ENCODE measurements around the gene TRIAP1. TPM values are rescaled to one million over a fixed set of nuclear protein-coding genes. Genes with fewer than 3 reads are reported as not detected.
"Not testable (repeated sequence)": the region's sequence is repeated elsewhere in the genome, so short reads cannot be mapped to it uniquely, and the experiment has no call there.

The TRIAP1 gene
- polyA plus RNA-seq, 1 donor, result 39.1 TPM

DNA sequence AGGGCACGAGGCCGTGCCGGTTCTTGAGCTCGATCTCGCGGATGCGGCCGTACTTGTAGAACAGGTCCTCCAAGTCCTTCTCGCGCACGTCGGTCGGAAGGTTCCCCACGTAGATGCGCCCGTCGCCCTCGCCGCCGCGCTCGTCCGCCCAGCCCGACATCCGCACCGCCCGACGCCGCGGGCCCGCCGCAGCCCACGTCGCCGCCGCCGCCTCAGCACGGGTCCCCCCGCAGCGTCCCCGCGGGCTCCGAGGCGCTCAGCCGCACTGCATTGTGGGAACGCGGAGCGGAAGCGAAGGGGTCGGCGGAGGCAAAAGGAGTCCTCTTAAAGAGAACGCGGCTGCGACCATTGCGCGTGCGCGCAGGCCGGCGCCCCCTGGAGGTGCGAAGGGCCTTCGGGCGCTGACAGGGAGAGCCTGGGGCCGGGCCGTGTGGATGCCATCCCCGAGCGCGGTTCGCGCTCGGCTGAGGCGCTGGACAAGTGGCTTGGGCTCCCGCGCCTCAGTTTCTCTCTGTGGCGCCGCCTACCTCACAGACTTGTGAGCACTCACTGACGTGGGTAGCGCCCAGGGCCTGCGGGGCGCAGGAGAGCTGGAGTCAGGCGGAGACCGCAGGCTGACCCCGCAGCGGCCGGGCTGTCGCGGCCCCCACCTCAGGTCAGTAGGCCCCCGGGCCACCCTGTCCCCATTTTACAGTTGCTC, 23.4 kb upstream of the TRIAP1 start, which contains the start of gene SRSF9:
SRSF9 (minus strand) TSS at position 299 of the 700 bp plus-strand sequence; CDS start at position 160, 139 bp downstream.
- peak; percentile 96 for DNase-seq

DNA sequence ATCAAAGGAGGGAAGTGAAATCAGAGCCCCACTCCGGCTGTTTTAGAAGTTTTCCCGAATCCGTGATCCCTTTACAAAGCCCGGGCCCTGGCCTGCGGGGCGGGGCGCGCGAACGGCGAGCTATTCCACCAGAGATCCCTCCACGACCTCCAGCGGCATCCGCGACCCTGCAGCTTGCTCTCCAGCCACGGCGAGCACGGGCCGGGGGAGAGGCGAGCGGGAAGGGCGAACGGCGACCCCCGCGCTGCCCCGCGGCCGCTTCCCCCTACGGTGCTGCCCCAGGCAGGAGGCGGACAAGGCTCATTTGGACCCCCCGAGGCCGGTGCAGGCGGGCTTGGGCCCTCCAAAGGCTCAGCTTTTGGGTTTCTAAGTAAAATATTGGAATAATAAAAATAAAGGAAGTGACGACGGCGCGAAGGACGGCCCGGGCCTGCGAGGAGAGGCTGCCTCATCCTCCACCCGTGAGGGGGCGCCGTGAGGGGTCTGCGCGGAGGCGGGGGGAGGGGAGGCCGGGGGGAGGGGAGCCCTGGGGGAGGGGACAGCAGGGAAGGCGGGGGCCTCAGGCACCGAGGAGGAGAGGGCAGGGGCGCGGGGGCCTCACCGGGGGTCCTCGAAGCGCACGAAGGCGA, 22.8 kb upstream of the TRIAP1 start:
- peak; percentile 51 for DNase-seq

DNA sequence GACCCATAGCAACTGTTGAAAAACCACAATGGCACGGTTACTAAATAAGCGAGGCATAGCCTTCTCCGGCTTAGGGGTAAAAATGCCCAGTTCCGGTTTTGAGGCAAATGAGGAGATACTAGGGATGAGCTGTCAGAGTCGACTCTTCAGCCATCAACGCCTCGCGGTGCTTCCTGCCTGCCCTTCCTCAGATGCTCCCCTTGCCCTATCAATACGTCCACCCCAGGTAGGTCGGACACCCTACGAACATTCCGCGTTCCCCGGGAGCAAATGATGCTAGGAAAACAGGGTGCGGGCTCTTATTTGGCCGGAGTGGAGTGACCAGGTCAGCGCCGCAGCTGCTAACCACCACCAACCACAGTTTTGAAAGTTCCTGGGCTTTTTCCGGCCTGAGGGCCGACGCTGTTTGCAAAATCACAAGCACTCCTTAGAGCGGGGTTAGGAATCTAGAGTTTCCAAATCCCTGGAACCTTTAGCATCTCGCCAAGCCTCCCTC, 22.2 kb upstream of the TRIAP1 start:
- DNase-seq, result peak; percentile 38

DNA sequence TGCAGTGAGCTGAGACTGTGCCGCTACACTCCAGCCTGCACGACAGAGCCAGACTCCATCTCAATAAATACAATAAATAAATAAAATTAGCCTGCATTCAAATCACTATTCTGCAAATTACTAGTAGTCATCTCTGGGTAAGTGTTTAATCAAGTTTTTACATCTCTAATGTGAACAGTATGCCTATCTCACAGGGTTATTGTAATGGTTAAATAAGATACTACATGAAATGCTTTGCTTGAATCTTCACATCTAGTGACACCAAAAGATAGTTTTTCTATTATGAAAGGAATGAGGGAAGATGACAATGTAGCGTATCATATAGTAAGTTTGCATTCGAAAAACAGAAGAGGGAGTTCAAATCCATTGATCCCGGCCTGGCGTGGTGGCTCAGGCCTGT, 21.3 kb upstream of the TRIAP1 start:
- no peak for DNase-seq

DNA sequence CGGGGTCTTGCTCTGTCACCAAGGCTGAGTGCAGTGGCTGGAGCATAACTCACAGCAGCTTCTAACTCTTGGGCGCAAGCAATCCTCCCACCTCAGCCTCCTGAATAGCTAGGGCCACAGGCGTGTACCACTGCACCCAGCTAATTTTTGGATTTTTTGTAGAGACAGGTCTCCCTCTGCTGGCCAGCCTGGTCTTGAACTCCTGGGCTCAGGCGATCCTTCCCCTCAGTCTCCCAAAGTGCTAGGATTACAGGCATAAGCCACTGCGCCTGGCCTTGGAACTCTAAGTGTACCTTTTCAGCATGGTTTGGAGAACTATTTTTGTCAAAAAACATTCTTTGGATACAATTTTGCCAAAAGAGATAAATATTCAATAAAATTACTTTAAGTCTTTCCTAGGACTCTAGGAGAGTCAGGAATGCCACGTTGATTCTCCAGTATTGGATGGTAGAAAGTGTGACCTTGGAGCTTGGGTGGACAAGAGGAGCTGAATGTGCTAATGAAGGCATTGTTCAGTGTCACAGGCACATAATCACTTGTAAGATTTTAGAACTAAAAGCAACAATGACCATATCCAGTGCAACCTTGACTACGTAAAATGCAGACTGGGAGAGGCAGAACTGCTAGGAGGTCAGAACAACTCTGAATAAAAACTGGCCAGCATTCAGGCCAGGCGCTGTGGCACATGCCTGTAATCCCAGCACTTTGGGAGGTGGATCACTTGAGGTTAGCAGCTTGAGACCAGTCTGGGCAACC, 20.6 kb upstream of the TRIAP1 start:
- no peak for DNase-seq

DNA sequence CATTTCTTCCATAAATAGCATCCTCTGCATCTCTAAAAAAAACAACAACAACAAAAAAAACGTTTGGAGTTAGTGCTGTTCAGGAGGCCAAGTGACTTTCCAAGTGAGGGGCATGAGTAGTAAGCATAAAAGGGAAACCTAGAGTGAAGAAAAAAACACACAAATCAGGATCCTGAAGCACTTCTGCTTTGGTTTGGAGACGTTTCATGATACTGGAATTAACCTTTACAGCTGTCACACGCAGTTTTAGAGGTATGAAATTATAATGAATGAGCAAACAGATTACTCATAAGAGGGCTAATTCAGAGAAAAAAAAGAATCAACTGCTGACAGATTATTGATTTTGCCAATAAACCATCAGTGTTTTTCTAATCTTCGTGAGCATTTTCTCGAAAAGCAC, 19.6 kb upstream of the TRIAP1 start:
- no peak for DNase-seq

DNA sequence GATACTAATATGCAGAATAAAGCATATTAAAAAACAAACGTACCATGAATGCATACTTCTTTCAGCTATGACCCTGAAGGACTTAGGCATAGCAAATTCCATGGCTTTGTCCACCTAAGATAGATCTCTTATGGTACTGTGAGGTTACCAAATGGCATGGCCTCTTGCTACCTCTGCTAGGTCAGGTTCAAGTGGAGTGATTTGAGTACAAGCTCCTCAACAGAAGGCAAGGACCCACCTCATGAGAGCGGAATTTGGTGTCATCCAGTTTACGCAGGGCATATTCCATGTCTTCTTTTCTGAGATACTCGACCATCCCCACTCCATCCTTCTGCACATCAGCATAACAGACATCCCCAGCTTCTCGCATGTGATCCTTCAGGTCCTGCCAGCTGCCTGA, 17.5 kb upstream of the TRIAP1 start:
- no peak for DNase-seq

DNA sequence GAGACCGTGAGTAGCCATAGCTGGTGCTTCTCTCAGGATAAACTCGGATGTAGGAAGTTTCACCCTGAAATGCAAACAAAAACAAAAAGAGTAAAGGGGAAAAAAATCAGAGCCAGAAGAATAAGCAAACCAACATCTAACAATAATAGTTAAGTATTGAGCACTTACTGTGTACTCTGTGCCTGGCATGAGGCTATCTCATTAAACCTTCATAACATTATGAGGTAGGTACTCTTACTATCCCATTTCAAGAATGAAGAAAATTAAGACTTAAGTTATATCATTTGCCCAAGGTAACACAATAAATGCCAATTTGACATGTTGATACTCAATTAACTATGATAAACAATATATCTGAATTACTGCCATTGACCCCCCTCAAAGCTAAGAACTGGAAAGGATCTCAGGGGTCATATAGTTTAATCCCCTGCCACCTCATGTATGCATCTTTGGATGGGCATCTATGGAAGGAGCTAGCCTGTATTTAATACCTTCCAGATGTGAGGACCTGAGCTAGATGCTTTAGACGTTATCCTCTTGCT, 16.0 kb upstream of the TRIAP1 start:
- no peak for DNase-seq

DNA sequence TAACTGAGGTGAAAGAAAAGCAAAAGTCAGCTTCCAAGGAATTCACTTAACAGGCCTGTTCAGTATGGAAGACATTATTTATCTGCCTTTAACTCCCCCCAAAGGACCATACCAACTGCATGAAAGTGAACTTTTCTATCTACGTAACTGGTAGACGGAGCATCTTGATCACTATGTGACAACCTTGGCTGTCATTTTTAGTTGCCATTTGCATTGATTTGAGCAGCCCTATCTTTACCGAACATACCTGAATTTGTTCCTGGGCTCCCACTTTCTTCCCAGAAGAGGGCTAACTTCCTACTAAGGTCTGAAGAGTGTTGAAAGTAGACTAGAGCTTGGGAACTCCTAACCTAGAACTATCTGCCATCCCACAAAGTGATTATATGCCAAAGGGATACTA, 14.0 kb upstream of the TRIAP1 start:
- no peak for DNase-seq

DNA sequence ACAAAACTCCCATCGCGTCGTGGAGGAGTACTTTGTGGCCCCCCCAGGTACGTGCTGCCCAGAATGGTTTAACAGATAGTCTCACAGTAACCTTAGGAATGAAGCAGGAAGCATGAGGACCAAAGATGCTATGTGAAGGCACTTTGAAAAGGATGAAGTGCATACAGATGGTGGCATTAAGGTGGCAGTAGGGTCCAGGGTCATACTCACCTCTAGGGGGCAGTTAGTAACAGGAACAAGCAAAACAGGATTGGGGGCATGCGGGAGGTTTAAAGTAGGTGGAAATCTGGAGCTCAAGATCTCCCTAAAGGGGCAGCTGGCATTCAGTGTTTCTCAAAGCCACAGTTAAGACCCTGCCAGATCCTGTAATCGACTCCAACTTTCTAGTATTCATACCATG, 10.9 kb upstream of the TRIAP1 start:
- DNase-seq, result no peak

DNA sequence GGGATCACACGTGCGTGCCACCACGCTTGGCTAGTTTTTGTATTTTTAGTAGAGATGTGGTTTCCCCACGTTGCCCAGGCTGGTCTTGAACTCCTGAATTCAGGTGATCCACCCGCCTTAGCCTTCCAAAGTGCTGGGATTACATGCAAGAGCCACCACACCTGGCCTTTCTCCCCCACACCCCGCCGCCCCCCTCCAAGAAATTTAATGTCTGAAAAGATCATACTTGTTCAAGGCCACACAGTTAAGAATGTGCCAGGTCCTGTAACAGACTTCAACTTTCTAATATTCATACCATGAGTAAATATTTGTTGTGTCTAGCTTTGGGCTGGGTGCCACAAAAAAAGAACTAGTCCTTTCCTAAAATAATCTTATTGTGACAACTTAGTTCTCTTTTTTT, 9.1 kb upstream of the TRIAP1 start:
- no peak for DNase-seq

DNA sequence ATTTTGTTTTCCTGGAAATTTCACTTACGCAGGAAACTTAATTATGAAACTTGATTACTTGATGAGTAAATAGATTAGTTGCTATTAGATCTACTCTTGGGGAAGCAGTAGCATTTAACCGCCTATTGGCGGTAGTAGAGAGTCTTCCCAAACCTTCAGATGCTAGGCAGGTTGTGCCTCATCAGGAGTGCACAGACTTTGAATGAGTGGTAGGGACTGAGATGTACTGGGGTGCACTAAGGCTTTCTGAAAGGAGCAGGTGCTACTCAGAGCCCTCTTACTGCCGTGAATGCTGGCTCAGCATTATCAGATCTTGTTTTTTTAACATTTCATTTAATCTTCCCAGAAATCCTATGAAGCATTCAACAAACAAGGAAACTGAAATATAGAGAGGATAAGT, 7.8 kb upstream of the TRIAP1 start:
- no peak for DNase-seq

DNA sequence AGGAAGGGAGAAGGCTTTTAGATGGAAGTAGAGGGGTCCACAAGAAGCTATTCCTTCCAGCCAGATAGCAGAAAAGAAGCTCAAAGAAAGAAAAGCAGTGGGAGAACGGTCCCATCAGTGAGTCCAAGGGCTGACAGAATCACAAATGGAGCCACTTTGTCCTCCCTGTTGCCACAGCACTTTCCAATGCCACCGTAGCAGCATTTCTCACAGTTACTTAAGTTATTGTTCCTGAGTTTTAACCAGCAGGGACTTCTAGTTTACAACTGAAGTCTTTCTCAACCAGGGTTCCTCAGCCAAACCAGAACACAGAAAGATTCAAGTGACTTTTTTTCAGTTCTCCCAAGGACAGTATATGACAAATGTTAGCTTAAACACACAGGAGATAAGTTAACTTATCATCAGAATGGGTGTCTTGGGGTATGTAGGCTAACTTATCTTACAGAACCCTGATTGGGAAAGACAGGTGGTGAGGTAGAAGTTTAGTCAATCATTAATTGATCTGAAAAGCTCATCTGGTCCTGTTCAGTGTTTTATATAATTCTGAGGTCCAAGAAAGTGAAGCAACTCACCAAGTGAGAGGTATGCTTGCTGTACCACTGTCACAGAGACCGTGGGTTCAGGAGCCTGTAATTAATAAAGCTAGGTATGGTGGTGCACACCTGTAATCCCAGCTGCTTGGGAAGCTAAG, 7.0 kb upstream of the TRIAP1 start:
- no peak for DNase-seq

DNA sequence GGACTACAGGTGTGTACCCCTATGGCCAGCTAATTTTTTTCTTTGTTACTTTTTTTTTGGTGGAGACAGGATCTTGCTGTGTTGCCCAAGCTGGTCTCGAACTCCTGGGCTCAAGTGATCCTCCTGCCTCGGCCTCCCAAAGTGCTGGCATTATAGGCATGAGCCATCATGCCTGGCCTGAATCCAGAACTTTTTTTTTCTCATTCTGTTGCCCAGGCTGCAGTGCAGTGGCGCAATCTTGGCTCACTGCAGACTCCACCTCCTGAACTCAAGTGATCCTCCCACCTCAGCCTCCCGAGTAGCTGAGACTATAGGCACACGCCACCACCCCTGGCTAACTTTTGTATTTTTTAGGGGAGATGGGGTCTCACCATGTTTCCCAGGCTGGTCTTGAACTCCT, 6.3 kb upstream of the TRIAP1 start:
- DNase-seq, result not testable (repeated sequence)

DNA sequence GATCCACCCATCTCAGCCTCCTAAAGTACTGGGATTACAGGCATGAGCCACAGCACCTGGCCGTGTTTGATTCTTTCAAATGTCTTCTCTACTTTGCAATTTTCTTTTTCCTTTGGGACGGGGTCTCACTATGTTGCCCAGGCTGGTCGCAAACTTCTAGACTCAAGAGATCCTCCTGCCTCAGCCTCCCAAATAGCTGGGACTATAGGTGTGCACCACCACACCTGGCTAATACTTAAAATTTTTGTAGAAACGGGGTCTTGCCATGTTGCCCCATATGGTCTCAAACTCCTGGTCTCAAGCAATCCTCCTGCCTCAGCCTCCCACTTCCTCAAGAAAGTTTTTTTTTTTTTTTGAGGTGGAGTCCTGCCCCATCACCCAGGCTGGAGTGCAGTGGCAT, 1.8 kb upstream of the TRIAP1 start:
- no peak for DNase-seq

DNA sequence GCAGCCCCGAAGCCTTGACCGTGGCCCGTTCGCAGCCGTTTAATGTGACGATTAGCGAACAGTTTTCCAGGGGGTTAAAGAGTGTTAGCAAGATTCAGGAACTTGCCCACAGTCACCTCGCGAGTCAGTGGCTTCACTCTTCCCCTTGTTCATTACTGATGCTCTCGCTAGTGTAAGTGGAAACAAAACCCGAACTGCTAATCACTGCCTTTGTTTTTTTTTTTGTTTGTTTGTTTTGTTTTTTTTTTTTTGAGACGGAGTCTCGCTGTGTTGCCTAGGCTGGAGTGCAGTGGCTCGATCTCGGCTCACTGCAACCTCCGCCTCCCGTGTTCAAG, 627 bp upstream of the TRIAP1 start:
- DNase-seq, result not testable (repeated sequence)

DNA sequence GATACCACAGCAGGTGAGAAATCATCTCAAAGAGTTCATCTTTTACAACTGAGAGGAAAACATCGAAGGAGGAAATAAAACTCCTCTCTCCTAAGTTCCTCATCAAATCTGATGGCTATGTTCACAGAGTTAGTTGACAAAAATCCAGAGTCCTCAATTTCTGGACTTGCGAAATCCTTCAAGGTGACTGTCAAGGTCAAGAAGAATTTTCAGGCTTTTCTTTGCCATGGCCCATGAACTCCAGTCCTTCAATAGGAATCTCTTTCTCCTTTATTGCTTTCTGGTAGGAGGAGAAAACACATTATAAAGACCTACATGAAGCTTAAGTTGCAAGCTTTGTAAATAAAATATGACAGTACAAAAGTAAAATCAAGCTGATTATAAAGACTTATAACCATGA, 1.5 kb downstream of the TRIAP1 start:
- DNase-seq, result no peak

DNA sequence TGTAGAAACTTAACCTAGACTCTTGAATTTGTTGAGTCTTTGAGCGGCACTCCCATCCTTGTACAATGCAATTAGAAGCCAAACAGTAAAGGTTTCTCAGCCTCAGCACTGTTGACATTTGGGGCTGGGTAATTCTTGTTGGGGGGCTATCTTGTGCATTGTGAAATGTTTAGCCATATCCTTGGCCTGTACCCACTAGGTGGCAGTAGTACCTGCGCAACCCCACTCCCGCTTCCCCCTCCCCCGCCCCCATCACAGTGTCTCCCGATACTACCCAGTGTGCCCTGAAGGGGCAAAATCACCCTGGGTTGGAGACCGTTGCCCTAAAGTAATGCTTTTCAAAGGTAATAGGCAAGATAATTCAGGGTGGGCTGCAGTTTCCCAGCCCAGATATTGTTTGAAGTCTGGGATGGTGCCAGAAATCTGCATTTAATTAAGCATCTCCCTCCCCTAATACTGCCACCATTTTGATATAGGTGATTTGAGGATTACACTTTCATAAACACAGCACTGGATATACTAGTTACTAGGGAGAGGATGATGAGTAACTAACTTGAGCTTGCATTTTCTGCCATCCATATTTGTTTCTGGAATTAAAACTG, 6.4 kb downstream of the TRIAP1 start:
- DNase-seq, result peak; percentile 43

DNA sequence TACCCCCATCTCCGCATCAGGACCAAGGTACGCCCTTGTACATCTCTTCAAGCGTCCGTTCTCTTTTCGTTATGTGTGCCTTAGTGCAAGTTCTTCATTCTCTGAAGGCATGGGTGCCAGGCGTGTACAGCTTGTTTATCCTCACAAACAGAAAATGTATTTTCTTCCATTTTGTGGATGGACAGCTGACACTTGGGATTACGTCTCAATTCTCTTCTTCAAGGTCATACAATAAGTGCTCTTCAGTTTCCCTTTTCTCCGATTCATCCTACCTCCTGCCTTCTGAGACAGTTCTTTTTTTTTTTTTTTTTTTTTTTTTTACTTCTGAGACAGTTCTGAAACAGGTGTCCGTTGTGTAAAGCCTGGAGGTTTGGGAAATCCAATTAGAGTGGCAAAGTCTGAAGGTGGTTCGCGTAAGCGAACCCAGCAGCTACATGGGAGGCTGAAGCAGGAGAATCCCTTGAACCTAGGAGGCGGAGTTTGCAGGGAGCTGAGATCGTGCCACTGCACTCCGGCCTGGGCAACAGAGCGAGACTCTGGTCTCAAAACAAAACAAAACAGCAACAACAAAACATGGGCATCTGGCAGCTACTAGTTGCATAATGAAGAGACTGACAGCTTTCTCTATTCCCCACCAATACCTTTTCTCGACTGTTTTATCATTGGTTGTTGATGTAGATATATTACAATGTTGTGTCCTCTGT, 7.5 kb downstream of the TRIAP1 start:
- no peak for DNase-seq

DNA sequence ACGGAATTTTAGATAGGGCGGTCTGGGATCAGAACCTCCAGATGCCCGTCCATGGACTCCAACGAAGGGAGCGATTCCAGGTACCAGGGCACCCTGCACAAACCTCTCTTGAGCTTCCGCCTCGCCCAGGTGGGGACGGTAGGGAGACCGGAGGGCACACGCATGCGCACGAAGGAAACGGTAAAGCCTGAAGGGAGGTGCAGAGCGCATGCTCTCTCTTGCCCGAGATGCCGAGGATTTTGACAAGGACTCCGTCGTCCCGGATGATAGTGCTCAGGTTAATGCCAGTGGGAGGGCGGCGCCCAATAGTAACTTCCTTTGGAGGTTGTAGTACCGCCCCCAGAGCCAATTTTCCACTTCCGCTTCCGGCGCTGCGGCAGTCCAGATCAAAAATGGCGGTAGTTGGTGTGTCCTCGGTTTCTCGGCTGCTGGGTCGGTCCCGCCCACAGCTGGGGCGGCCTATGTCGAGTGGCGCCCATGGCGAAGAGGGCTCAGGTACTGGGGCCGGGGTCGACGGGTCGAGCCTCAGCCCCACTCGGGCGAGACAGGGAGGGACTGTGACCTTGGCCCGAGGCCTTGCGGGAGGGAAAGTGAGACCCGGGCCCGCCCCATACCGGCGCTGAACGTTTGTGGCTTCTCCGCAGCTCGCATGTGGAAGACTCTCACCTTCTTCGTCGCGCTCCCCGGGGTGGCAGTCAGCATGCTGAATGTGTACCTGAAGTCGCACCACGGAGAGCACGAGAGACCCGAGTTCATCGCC, 8.3 kb downstream of the TRIAP1 start, which contains the start of gene COX6A1:
COX6A1 (plus strand) TSS at position 379 of the 760 bp plus-strand sequence; CDS start at position 393, 14 bp downstream.
- peak; percentile 96 for DNase-seq

Measured in left kidney (tissue), 2 donors.